K562 (cell line): Measurements from ENCODE around the gene SLC35A1. TPM values are rescaled to one million over a fixed set of nuclear protein-coding genes. Genes with fewer than 3 reads are reported as not detected.
A peak's percentile ranks its signal among the peaks of the same experiment; 100 is the strongest.

Experiments
- AFF1 ChIP-seq, 2 experiments: fragments of 450-650 bp; IDR thresholded peaks; 2 replicates each; pipeline ENCODE4 v1.6.1; 2018; ENCODE audit warnings: mild to moderate bottlenecking in 2 of 2, low read depth in 1 of 2; ENCODE audit not compliant: partially characterized antibody in 2 of 2
- BMI1 ChIP-seq: fragments of 150-350 bp; IDR thresholded peaks from 2 replicates; pipeline ENCODE4 v1.6.1; 2014; ENCODE audit warnings: low read length
- CGGBP1 ChIP-seq: fragments of 250-450 bp; sonication (Bioruptor Pico); IDR thresholded peaks from 2 replicates; pipeline ENCODE4 v1.9.0; 2021; ENCODE audit warnings: mild to moderate bottlenecking
- CREM ChIP-seq: IDR thresholded peaks from 2 replicates; pipeline ENCODE4 v1.6.1; 2014; ENCODE audit warnings: antibody characterized with exemption, low read depth
- DMBX1 ChIP-seq: fragments of 250-450 bp; sonication (Bioruptor Pico); IDR thresholded peaks from 2 replicates; pipeline ENCODE4 v1.8.0; 2022; ENCODE audit warnings: inconsistent platforms, mild to moderate bottlenecking, moderate library complexity, borderline replicate concordance
- IRF2 ChIP-seq: sonication (generic); formaldehyde crosslinking; IDR thresholded peaks from 2 replicates; pipeline ENCODE4 v1.8.1; 2022; ENCODE audit warnings: mild to moderate bottlenecking, missing genetic modification reagents
- MCM2 ChIP-seq: fragments of 450-650 bp; IDR thresholded peaks from 2 replicates; pipeline ENCODE4 v1.6.1; 2017; ENCODE audit warnings: low read depth, mild to moderate bottlenecking
- MCM3 ChIP-seq: fragments of 450-650 bp; IDR thresholded peaks from 2 replicates; pipeline ENCODE4 v1.6.1; 2016
- NEUROD1 ChIP-seq: fragments of 150-350 bp; IDR thresholded peaks from 2 replicates; pipeline ENCODE4 v1.6.1; 2014; ENCODE audit warnings: borderline replicate concordance, low read length, low read depth; ENCODE audit not compliant: partially characterized antibody
- NFIC ChIP-seq: fragments of 450-650 bp; IDR thresholded peaks from 2 replicates; pipeline ENCODE4 v1.6.1; 2017; ENCODE audit warnings: mild to moderate bottlenecking, inconsistent platforms
- POLR2A ChIP-seq: fragments of 450-650 bp; conservative IDR thresholded peaks from 2 replicates; pipeline ENCODE4 v1.6.1; 2016
- PYGO2 ChIP-seq: fragments of 450-650 bp; IDR thresholded peaks from 2 replicates; pipeline ENCODE4 v1.6.1; 2016; ENCODE audit warnings: mild to moderate bottlenecking, missing genetic modification characterization, moderate library complexity, missing compliant biosample characterization
- TGIF2 ChIP-seq: sonication (generic); formaldehyde crosslinking; IDR thresholded peaks from 2 replicates; pipeline ENCODE4 v1.8.1; 2022; ENCODE audit warnings: mild to moderate bottlenecking, missing genetic modification reagents, moderate library complexity
- TOE1 ChIP-seq, 2 experiments: fragments of 450-650 bp in 1 of 2; sonication (generic) in 1 of 2; formaldehyde crosslinking in 1 of 2; IDR thresholded peaks; 2 replicates each; pipeline versions ENCODE4 v1.7.1 to v1.8.0; 2016 to 2022; ENCODE audit warnings: borderline replicate concordance in 2 of 2, mild to moderate bottlenecking in 2 of 2, antibody characterized with exemption in 1 of 2, inconsistent platforms in 1 of 2, low read depth in 1 of 2, missing genetic modification reagents in 1 of 2, moderate library complexity in 1 of 2
- TRIM25 ChIP-seq: fragments of 450-650 bp; IDR thresholded peaks from 2 replicates; pipeline ENCODE4 v1.7.0; 2016; ENCODE audit warnings: borderline replicate concordance
- ZNF324 ChIP-seq: fragments of 250-450 bp; sonication (Bioruptor Pico); IDR thresholded peaks from 2 replicates; pipeline ENCODE4 v1.4.0; 2020; ENCODE audit warnings: mild to moderate bottlenecking
- ZNF707 ChIP-seq: fragments of 250-450 bp; sonication (Bioruptor Pico); conservative IDR thresholded peaks from 2 replicates; pipeline ENCODE4 v1.8.0; 2022; ENCODE audit warnings: inconsistent platforms, mild to moderate bottlenecking, moderate library complexity
- ZNF785 ChIP-seq: fragments of 250-450 bp; sonication (Bioruptor Pico); IDR thresholded peaks from 2 replicates; pipeline ENCODE4 v1.4.0; 2020; ENCODE audit warnings: mild to moderate bottlenecking
- polyA plus RNA-seq, 8 experiments: library from polyadenylated mRNA; depleted of rRNA in 4 of 8; stranded (reverse) in 5 of 8; unstranded in 3 of 8; fragments of >200 nt; fragmentation: Nextera tagmentation in 2 of 8; fragmentation: Illumina TruSeq in 1 of 8; extraction: Ambion mirVana in 2 of 8; extraction: Trizol in 1 of 8; gene quantifications; 2 replicates each; pipeline versions ENCODE4 v1.2.1 to v1.2.3, GENCODE V29; 2011 to 2014; ENCODE audit warnings: inconsistent platforms in 1 of 8, missing spikeins in 1 of 8
- total RNA-seq, 7 experiments: library from RNA; depleted of rRNA in 6 of 7; stranded (reverse); fragments of >200 nt in 6 of 7; fragmentation: Illumina TruSeq in 2 of 7; extraction: Trizol in 2 of 7; gene quantifications; 2 replicates each; pipeline versions ENCODE4 v1.2.1 to v1.2.3, GENCODE V29; 2011 to 2021; ENCODE audit warnings: low replicate concordance in 1 of 7
- TF ChIP-seq, protein P1 (sequence below): sonication (generic); formaldehyde crosslinking; IDR thresholded peaks from 2 replicates; pipeline ENCODE4 v1.5.0; 2020; ENCODE audit warnings: missing genetic modification reagents
- TF ChIP-seq, protein P2 (sequence below): fragments of 450-650 bp; IDR thresholded peaks from 2 replicates; pipeline ENCODE4 v1.6.1; 2016
- TF ChIP-seq, protein P3 (sequence below): fragments of 450-650 bp; formaldehyde crosslinking; IDR thresholded peaks from 2 replicates; pipeline ENCODE4 v1.4.0; 2020; ENCODE audit warnings: mild to moderate bottlenecking, moderate library complexity

Gene SLC35A1
- total and polyA plus RNA-seq, 9 of the 15 experiments (the other 6 are each of a cell fraction or from before 2014, with no cell fraction given) = 7.5 to 37.1 (median 14.9) TPM

DNA sequence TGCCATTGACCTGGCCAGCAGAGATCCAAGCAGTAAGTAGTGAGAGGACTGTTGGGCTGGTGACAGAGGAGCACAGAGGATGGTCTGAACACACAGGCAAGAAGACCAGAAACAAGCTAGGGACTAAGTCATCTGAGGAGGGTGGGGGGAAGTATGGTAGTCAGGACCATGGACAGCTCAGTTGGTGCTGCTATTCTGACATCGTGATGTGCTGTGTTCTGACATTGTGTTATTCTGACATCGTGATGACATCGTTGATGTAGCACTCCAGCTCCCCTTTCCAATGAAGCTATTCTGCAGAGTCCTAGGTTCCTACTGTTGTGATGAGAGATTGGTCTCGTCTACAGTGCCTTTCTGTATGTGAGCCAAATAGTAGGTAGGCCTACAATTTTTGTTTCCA, 36.3 kb upstream of the SLC35A1 start (continued):
- TF ChIP-seq ZNF707 (no peak), TGIF2 (CRISPR knock-in tag) (no peak), POLR2A (no peak), NFIC (no peak), MCM3 (no peak), TOE1 (IDR thresholded peaks at IDR 0.05; ENCODE audit: borderline replicate concordance) (no peak), TOE1 (CRISPR knock-in tag; IDR thresholded peaks at IDR 0.05; ENCODE audit: borderline replicate concordance, low read depth) (no peak), CREM (peak; percentile 93), ZNF785 (CRISPR knock-in tag) (no peak), IRF2 (CRISPR knock-in tag) (no peak), PYGO2 (tag) (no peak), ZNF324 (CRISPR knock-in tag) (no peak), AFF1 (IDR thresholded peaks at IDR 0.05; ENCODE audit: low read depth in 1 of 2, partially characterized antibody in 2 of 2) (peak in 1 of 2 experiments; percentile 91), NEUROD1 (no peak), MCM2 (no peak), CGGBP1 (CRISPR knock-in tag) (no peak), BMI1 (no peak), DMBX1 (CRISPR knock-in tag) (peak; percentile 57; the same call in 1 of the 2 replicates), TRIM25 (no peak)
- TF ChIP-seq, protein P1, sequence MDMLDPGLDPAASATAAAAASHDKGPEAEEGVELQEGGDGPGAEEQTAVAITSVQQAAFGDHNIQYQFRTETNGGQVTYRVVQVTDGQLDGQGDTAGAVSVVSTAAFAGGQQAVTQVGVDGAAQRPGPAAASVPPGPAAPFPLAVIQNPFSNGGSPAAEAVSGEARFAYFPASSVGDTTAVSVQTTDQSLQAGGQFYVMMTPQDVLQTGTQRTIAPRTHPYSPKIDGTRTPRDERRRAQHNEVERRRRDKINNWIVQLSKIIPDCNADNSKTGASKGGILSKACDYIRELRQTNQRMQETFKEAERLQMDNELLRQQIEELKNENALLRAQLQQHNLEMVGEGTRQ = no peak
- TF ChIP-seq, protein P2, sequence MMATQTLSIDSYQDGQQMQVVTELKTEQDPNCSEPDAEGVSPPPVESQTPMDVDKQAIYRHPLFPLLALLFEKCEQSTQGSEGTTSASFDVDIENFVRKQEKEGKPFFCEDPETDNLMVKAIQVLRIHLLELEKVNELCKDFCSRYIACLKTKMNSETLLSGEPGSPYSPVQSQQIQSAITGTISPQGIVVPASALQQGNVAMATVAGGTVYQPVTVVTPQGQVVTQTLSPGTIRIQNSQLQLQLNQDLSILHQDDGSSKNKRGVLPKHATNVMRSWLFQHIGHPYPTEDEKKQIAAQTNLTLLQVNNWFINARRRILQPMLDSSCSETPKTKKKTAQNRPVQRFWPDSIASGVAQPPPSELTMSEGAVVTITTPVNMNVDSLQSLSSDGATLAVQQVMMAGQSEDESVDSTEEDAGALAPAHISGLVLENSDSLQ = no peak
- TF ChIP-seq, protein P3, sequence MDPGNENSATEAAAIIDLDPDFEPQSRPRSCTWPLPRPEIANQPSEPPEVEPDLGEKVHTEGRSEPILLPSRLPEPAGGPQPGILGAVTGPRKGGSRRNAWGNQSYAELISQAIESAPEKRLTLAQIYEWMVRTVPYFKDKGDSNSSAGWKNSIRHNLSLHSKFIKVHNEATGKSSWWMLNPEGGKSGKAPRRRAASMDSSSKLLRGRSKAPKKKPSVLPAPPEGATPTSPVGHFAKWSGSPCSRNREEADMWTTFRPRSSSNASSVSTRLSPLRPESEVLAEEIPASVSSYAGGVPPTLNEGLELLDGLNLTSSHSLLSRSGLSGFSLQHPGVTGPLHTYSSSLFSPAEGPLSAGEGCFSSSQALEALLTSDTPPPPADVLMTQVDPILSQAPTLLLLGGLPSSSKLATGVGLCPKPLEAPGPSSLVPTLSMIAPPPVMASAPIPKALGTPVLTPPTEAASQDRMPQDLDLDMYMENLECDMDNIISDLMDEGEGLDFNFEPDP (CRISPR knock-in tag) = no peak
